Skeletal muscle satellite cell (primary cell): ENCODE results near the gene KCND3.

ENCODE experiments used
- H3K27me3 ChIP-seq: 2 replicates; pipeline ENCODE4 v1.7.0; 2013; ENCODE audit warnings: low read length; ENCODE audit not compliant: control insufficient read depth, insufficient read depth
- H3K36me3 ChIP-seq: 2 replicates; pipeline ENCODE4 v1.7.0; 2013; ENCODE audit warnings: mild to moderate bottlenecking, control low read depth, low read length; ENCODE audit not compliant: insufficient read depth
- H3K4me1 ChIP-seq: 2 replicates; pipeline ENCODE4 v1.7.0; 2013; ENCODE audit warnings: low read length; ENCODE audit not compliant: control insufficient read depth, insufficient read depth
- H3K4me2 ChIP-seq: 2 replicates; pipeline ENCODE4 v1.7.0; 2013; ENCODE audit warnings: mild to moderate bottlenecking, low read length
- H3K4me3 ChIP-seq: 2 replicates; pipeline ENCODE4 v1.7.0; 2013; ENCODE audit warnings: low read length
- H3K9ac ChIP-seq: 2 replicates; pipeline ENCODE4 v1.7.0; 2013; ENCODE audit warnings: mild to moderate bottlenecking, low read depth, low read length, moderate library complexity
- H3K9me3 ChIP-seq: replicated peaks from 2 replicates; pipeline ENCODE4 v1.7.0; 2013; ENCODE audit warnings: mild to moderate bottlenecking, control low read depth, low read length

KCND3 gene

DNA sequence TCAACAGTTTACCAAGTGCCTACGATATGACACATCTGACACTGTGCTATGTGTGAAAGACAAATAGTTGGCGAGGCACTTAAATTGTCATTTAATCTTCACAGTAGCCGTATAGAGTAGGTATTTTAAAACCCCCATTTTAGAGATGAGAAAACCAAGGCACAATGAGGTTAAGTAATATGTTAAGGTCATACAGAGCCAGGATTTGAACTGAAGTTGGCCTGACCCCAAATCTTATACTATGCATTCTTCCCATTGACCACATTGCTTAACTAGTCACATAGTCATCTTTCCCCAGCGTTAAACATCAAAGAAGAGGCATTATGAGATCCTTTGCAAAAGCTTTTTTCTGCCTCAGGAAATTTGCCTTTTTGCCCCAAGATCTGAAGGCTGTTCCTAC lies 254.1 kb downstream of the KCND3 start:
- H3K9ac ChIP-seq: no peak overlapping the region

DNA sequence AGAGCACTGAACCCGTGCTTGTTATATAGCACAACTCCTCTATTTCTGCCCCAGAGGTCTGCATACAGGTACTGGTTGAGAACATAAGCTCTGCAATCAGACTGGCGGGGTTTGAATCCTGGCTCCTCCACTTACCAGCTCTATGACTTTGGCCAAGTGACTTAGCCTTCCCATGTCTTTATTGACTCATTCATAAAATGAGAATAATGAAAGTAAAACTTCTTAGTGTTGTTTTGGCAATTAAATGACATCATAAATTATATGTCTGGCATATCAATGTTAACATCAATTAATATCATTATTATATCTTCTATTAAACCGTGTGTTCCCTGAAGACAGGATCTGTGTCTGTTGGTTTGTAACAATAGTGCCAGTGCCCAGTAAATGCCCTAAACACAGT lies 254.6 kb downstream of the KCND3 start:
- Histone ChIP-seq H3K4me2 (no peak overlapping the region), H3K27me3 (no peaks in the 10 kb centered on the region), H3K9ac (no peak overlapping the region), H3K4me1 (peaks cover 52% of the 10 kb centered on the region), H3K4me3 (no peak overlapping the region), H3K9me3 (no peaks in the 10 kb centered on the region), H3K36me3 (no peaks in the 10 kb centered on the region)

More for the DNA sequence above, 254.1 kb downstream of the KCND3 start:
- no peak overlapping the region for H3K4me3 ChIP-seq
- H3K36me3 ChIP-seq: no peaks in the 10 kb centered on the region
- peaks cover 56% of the 10 kb centered on the region for H3K4me1 ChIP-seq
- no peak overlapping the region for H3K4me2 ChIP-seq
- H3K27me3 ChIP-seq: no peaks in the 10 kb centered on the region
- no peaks in the 10 kb centered on the region for H3K9me3 ChIP-seq

DNA sequence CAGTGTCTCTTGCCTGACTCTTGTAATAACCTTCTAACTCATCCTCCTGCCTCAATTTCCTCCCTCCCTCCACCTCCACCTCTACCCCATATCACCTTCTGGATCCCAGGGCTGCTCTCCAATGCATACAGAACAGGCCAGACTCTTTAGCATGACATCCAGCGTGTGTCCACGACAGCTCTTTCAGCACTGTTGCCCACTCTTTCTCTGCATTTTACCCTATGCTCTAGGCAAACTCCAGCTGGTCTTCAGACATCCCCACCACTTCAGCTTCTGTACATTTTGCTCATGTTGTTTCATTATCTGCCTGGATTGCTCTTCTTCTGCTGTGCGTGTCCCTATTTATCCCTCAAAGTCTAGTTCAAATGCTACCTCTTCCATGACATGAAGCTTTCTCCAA lies 255.0 kb downstream of the KCND3 start:
- peaks cover 48% of the 10 kb centered on the region for H3K4me1 ChIP-seq
- no peak overlapping the region for H3K4me3 ChIP-seq
- no peak overlapping the region for H3K9ac ChIP-seq

DNA sequence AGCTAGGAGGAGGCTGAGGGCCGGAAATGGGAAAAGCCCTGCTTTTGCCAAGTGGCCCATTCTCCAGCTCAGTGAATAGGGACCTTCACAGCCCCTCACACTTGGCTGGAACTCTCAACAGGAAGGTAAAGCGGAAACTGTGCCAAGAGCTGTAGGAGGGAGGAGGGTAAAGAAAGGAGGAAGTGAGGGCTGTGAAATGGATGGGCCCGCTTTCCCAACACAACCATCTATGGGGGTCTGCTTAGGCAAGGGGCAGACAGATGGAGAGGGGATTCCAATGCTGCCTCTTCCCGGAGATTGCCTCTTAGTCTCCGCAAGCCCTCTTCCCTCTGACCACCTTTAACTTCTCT lies 255.5 kb downstream of the KCND3 start:
- H3K4me1 ChIP-seq: peaks cover 47% of the 10 kb centered on the region

More for the DNA sequence above, 255.0 kb downstream of the KCND3 start:
- H3K9me3 ChIP-seq: no peaks in the 10 kb centered on the region
- no peaks in the 10 kb centered on the region for H3K27me3 ChIP-seq
- H3K4me2 ChIP-seq: peak overlapping the region; percentile 64
- no peaks in the 10 kb centered on the region for H3K36me3 ChIP-seq

DNA sequence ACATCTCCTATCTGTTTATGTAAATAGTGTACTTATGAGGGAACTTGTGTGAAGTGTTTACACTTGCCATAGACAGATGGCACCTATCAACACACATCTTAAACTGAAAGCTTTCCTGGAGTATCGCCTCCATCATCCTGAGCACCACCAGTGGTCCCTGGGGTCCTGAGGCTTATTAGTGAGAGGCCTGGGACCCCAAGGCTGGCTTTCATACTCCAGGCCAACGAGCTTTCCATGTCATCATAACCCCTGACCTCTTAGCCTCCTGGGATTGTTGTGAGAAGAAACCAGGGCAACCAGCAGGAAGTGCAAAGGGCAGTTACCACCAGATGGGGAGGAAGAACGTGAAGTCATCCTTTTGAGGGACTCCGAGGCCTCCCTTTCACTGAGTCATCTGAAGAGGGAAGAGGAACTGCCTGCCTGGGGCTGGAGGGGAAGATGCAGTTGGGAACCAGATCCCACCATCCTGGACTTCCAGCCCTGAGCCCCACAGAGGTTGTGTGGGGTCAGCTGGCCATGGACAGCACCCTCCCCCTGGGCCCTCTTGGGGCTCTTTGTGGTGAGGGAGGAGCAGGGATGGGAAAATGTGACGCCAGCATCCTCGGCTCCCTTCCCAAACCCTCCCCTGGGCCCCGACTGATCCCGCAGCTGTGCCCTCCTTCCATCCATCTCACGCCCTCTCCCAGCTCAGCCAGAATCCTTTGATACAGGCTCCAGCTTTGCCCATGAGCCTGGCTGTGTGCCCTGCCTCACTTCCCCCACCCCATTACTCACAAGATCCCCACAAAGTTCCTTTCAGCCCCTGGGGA lies 256.1 kb downstream of the KCND3 start:
- peak overlapping the region; percentile 42 for H3K9ac ChIP-seq
- no peaks in the 10 kb centered on the region for H3K27me3 ChIP-seq
- peak overlapping the region; percentile 37 for H3K4me3 ChIP-seq
- H3K36me3 ChIP-seq: no peaks in the 10 kb centered on the region
- H3K4me1 ChIP-seq: peaks cover 41% of the 10 kb centered on the region
- no peaks in the 10 kb centered on the region for H3K9me3 ChIP-seq
- peak overlapping the region; percentile 64 for H3K4me2 ChIP-seq

More for the DNA sequence above, 255.5 kb downstream of the KCND3 start:
- Histone ChIP-seq H3K4me3 (peak overlapping the region; percentile 37), H3K27me3 (no peaks in the 10 kb centered on the region), H3K4me2 (peak overlapping the region; percentile 64), H3K36me3 (no peaks in the 10 kb centered on the region), H3K9me3 (no peaks in the 10 kb centered on the region), H3K9ac (peak overlapping the region; percentile 42)

DNA sequence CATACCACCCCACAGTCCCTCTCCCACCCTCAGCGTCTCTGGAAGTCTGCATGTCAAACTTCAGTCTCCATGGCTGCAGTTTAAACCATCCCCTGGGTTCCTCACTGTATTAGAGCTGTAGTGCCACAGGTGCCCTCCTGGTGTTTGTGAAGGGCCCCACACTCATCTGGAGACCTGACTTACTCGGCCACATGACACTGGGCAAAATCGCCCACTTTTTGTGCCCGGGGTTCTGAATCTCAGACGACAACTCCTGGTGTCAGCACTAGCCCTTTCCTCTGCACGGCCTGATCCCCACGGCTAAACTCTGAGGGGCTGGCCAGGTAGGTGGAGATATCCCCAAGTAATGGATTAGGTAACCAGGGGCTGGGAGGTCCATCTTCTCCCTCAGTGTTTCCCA lies 256.8 kb downstream of the KCND3 start:
- no peak overlapping the region for H3K4me2 ChIP-seq
- H3K4me3 ChIP-seq: no peak overlapping the region
- H3K36me3 ChIP-seq: no peaks in the 10 kb centered on the region
- no peak overlapping the region for H3K9ac ChIP-seq
- peaks cover 35% of the 10 kb centered on the region for H3K4me1 ChIP-seq
- no peaks in the 10 kb centered on the region for H3K27me3 ChIP-seq
- no peaks in the 10 kb centered on the region for H3K9me3 ChIP-seq

DNA sequence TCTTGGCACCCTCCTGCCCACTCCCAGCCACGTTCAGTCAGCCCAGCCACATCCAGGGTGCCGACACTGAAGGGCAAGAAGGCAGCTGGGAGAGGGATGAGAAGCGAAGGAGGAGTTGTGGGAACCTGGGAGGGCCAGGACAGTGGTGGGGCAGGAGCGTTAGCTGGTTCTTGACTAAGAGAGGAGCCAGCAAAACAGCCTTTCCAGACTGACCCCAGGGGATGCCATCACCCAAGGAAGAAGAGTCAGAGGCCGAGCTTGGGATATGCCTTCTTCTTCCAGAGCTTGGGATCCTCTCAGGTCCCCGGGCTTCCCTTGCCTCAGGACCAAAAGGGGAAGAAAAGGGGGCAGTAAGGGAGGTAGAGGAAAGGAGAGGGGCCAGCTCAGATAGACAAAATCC lies 257.5 kb downstream of the KCND3 start:
- Histone ChIP-seq H3K4me2 (no peak overlapping the region), H3K4me3 (no peak overlapping the region), H3K4me1 (peaks cover 28% of the 10 kb centered on the region), H3K9ac (no peak overlapping the region), H3K27me3 (no peaks in the 10 kb centered on the region), H3K9me3 (no peaks in the 10 kb centered on the region), H3K36me3 (no peaks in the 10 kb centered on the region)

DNA sequence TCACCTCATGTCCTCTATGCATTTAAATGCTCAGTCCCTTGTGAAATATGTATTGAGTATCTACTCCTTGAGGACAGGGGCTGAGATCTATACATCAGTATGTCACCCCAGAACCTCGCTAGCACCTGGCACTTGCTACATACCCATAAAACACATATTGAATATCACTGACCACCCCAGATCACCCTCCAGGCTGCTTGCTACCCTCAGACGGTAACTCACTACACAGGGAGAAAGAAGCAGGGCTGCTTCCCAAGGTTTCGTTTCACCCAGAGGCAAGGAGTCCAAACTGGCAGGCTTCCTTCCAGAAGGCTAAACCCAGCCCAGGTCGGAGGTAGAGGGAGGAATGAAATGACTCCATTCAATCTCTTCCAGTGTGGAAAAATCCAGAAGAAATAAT lies 258.8 kb downstream of the KCND3 start:
- H3K4me2 ChIP-seq: no peak overlapping the region
- H3K36me3 ChIP-seq: no peaks in the 10 kb centered on the region
- H3K9me3 ChIP-seq: no peaks in the 10 kb centered on the region
- H3K9ac ChIP-seq: no peak overlapping the region
- peaks cover 21% of the 10 kb centered on the region for H3K4me1 ChIP-seq
- H3K27me3 ChIP-seq: no peaks in the 10 kb centered on the region
- no peak overlapping the region for H3K4me3 ChIP-seq

DNA sequence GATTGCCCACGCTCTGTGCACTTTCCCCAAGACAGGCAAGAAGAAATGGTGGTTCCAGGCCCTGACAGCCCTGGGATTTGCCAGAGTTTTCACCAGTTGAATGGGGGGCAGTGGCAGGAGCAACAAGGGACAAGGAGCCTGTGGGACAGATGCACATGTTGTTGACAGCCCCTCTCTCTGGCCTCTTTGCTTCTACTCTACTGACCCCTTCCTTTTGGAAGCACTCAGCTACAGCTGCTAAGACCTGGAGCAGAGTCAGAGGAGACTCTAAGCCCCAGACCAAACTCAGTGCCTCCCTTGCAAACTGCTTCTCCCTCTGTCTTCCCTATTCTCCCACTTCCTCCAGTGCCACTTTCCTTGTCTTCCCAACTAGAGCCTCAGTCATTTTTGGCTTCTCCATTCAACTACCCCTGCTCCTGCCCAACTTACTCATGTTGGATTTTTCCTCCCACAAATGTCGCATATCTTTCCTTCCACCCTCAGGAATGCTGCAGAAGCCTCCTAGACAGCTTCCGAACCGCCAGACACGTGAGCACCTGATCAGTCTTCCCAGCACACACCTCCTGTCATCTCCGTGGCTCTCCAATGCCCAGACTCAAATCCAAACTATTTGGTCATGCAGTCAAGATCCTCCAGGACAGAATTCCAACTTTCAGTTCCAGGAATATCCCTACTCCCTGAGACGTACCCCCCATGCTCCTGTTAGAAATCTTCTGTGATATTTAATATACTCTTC lies 259.4 kb downstream of the KCND3 start:
- Histone ChIP-seq H3K4me3 (no peak overlapping the region), H3K4me2 (no peak overlapping the region), H3K9ac (no peak overlapping the region), H3K9me3 (no peaks in the 10 kb centered on the region), H3K27me3 (no peaks in the 10 kb centered on the region), H3K36me3 (no peaks in the 10 kb centered on the region), H3K4me1 (peaks cover 21% of the 10 kb centered on the region)

DNA sequence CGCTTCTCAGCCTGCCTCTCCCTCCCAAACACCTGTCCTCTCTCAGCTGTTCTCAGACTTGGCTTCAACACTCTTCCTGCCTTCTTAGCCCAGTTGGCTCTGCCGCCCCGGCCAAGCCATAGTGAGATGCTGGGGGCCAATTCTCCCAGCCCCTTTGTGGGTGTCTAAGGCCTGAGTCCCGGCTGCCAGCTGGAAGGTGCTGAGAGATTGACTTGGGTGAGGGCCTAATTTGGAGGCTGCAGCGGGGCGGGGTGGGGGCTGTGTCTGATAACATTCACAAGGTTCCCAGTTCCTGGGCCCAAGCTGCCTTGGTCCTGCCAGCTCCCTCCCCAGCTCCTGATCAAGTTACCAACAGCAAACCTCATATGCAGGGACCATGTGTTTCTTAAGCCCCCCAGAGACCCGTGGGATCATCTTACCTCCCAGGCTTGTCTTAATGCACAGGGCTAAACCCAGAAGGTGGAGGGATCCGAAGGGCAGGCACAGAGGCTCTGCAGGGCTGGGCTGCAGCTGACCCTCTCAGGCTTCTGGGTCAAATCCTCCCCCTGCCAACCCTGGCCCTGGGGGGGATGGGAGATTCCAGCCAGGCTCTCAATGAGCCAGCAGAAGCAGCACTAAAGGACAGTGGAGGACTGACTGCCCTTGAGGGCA lies 260.1 kb downstream of the KCND3 start:
- no peaks in the 10 kb centered on the region for H3K9me3 ChIP-seq
- H3K36me3 ChIP-seq: no peaks in the 10 kb centered on the region
- no peaks in the 10 kb centered on the region for H3K27me3 ChIP-seq
- H3K4me1 ChIP-seq: peaks cover 21% of the 10 kb centered on the region
- H3K4me2 ChIP-seq: no peak overlapping the region
- H3K4me3 ChIP-seq: no peak overlapping the region
- H3K9ac ChIP-seq: no peak overlapping the region

DNA sequence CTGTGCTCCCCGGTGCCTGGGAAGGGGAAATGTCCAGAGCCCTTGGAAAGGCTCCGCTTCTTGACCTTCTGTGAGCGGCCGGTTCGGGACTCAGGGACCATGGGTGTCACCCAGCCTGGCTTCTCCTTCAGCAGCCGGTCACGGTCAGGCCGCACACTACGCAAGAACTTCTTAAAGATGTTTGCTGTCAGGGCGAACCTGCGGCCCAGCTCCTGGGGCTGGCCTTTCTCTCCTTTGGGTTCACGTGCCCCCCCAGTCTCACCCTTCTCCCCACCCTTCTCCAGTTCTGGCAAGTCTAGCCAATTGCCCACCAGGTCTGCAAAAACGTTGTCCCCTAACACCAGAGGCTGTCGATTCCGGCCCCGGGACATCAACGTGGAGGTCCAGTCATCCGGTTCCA lies 262.4 kb downstream of the KCND3 start:
- Histone ChIP-seq H3K36me3 (no peaks in the 10 kb centered on the region), H3K4me2 (no peak overlapping the region), H3K27me3 (no peaks in the 10 kb centered on the region), H3K9ac (no peak overlapping the region), H3K9me3 (no peaks in the 10 kb centered on the region), H3K4me3 (no peak overlapping the region), H3K4me1 (peaks cover 9% of the 10 kb centered on the region)
